ENCODE results near the gene ASRGL1. TPM values are rescaled to one million over a fixed set of nuclear protein-coding genes. Genes with fewer than 3 reads are reported as not detected.
"Not testable (repeated sequence)": the region's sequence is repeated elsewhere in the genome, so short reads cannot be mapped to it uniquely, and the experiment has no call there.

ASRGL1 gene
- total RNA-seq, 2 experiments from 2014 or later, result 7.7 to 8.2 TPM

- H3K4me1 Mint-ChIP-seq (ENCODE audit: low read depth); H3K27ac Mint-ChIP-seq; H3K4me3 Mint-ChIP-seq; H3K27me3 Mint-ChIP-seq; CTCF ChIA-PET; H3K9me3 Mint-ChIP-seq; DNase-seq; POLR2A ChIA-PET; H3K36me3 Mint-ChIP-seq: not testable (repeated sequence)
- intact Hi-C loops (cut with micrococcal nuclease), result loop anchor here (5.0 kb wide), 1 partner anchor 95 kb away; no protein-coding TSS in a partner anchor
Measured at GRCh38 chr11:62327541-62327940, 9.7 kb upstream of the ASRGL1 start.

DNA sequence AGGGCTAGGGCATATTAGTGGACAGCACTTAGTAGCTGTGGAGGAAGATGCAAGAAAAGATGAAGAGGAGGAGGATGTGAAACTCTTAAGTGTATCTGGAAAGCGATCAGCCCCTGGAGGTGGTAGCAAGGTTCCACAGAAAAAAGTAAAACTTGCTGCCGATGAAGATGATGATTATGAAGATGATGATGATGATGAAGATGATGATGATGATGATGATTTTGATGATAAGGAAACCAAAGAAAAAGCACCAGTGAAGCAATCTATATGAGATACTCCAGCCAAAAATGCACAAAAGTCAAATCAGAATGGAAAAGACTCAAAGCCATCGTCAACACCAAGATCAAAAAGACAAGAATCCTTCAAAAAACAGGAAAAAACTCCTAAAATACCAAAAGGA, 6.0 kb upstream of the ASRGL1 start:
- H3K4me3 Mint-ChIP-seq; POLR2A ChIA-PET; H3K4me1 Mint-ChIP-seq (ENCODE audit: low read depth); H3K27ac Mint-ChIP-seq; DNase-seq; H3K36me3 Mint-ChIP-seq; intact Hi-C loops (cut with micrococcal nuclease); H3K9me3 Mint-ChIP-seq; CTCF ChIA-PET: not testable (repeated sequence)
- peaks cover 11% of the 10 kb centered on the region for H3K27me3 Mint-ChIP-seq

- intact Hi-C loops (cut with micrococcal nuclease), result no loop called here
- Mint-ChIP-seq H3K4me3 (no peak overlapping the region), H3K9me3 (no peaks in the 10 kb centered on the region), H3K36me3 (no peaks in the 10 kb centered on the region), H3K4me1 (ENCODE audit: low read depth) (peaks cover 8% of the 10 kb centered on the region), H3K27ac (no peak overlapping the region), H3K27me3 (peaks cover 15% of the 10 kb centered on the region)
- CTCF ChIA-PET, result no interaction called here
- DNase-seq, result no peak
- POLR2A ChIA-PET, result no interaction called here
Measured at GRCh38 chr11:62333768-62334167, 3.5 kb upstream of the ASRGL1 start.

- H3K27me3 Mint-ChIP-seq; intact Hi-C loops (cut with micrococcal nuclease); H3K36me3 Mint-ChIP-seq; H3K9me3 Mint-ChIP-seq; H3K4me1 Mint-ChIP-seq (ENCODE audit: low read depth); H3K27ac Mint-ChIP-seq; DNase-seq: not testable (repeated sequence)
- peak overlapping the region; percentile 82 for H3K4me3 Mint-ChIP-seq
- ChIA-PET POLR2A (interaction anchor here (1.2 kb wide), 1 partner anchor 11 kb away, joined by 3 read pairs; no protein-coding TSS in a partner anchor), CTCF (interaction anchor here (0.9 to 3.3 kb wide), 4 partner anchors 12 to 87 kb away, joined by 3 to 12 read pairs (median 6); no protein-coding TSS in a partner anchor)
Measured at GRCh38 chr11:62336949-62337302, 322 bp upstream of the ASRGL1 start.

GRCh38 chr11:62338218-62338617, 970 bp downstream of the ASRGL1 start:
- Mint-ChIP-seq H3K9me3 (no peaks in the 10 kb centered on the region), H3K27me3 (peaks cover 4% of the 10 kb centered on the region), H3K4me3 (peak overlapping the region; percentile 82), H3K36me3 (no peaks in the 10 kb centered on the region), H3K27ac (no peak overlapping the region), H3K4me1 (ENCODE audit: low read depth) (peaks cover 8% of the 10 kb centered on the region)
- POLR2A ChIA-PET, result interaction anchor here (1.2 kb wide), 1 partner anchor 12 kb away, joined by 3 read pairs; no protein-coding TSS in a partner anchor
- intact Hi-C loops (cut with micrococcal nuclease), result no loop called here
- DNase-seq, result no peak
- CTCF ChIA-PET, result interaction anchor here (0.6 to 3.9 kb wide), 13 partner anchors 9 to 545 kb away, joined by 3 to 42 read pairs (median 4); partner anchors contain the start of gene EEF1G

DNA sequence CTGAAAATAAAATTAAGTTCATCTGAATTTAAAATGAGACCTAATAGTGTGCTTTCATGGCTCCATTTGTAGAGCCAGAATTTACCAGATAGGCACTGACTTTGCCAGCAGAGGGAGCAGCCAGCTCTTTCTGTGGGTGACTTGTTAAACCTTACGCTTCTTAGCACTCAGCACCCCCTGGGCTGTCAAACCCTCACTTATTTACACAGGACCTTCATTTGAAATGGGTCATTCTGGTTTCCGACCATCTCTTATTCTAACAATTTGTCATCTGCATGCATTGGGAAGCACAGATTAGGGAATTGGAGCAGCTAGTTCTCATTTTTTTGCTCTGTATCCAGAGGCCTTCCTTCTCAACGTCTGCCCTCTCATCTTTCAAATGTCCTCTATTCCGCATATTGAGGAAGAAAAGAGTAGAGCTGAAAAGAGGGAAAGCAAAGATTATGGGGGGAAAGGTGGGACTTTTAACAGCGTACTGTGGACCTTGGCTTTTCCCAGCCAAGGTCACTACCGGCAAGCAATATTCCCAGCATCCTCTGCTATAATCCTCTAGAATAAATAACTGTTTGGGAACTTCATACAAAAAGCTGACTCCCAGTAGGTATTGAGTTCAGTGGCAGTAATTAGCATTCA, 3.1 kb downstream of the ASRGL1 start:
- intact Hi-C loops (cut with micrococcal nuclease), result loop anchor here (1.0 kb wide), 1 partner anchor 38 kb away; no protein-coding TSS in a partner anchor
- Mint-ChIP-seq H3K36me3 (no peaks in the 10 kb centered on the region), H3K27ac (no peak overlapping the region), H3K27me3 (peaks cover 3% of the 10 kb centered on the region), H3K9me3 (no peaks in the 10 kb centered on the region), H3K4me3 (no peak overlapping the region), H3K4me1 (ENCODE audit: low read depth) (peaks cover 8% of the 10 kb centered on the region)
- CTCF ChIA-PET, result interaction anchor here (0.7 to 3.9 kb wide), 25 partner anchors 9 to 543 kb away, joined by 3 to 42 read pairs (median 4); no protein-coding TSS in a partner anchor
- peak; percentile 71 for DNase-seq
- POLR2A ChIA-PET, result interaction anchor here (0.6 kb wide), 1 partner anchor 217 kb away, joined by 3 read pairs; no protein-coding TSS in a partner anchor

DNA sequence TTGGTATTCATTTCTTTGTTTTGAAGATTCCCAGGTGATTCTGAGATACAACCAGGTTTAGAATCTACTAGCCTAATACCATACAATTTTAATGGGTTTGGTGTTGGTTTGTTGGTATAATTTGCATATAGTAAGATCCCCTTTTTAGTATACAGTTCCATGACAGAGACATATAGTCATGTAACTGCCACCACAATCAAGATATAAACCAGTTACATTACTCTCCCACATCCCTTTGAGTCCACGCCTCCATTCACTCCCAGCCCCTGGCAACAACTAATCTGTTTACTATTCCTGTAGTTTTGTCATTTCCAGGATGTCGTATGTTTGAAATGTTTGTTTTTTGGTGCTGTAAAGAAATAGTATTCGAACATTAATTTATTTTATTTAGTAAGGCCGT, 4.3 kb downstream of the ASRGL1 start:
- intact Hi-C loops (cut with micrococcal nuclease), result no loop called here
- no peak overlapping the region for H3K27ac Mint-ChIP-seq
- H3K4me3 Mint-ChIP-seq, result no peak overlapping the region
- ChIA-PET POLR2A (no interaction called here), CTCF (interaction anchor here (1.0 to 3.9 kb wide), 8 partner anchors 19 to 219 kb away, joined by 3 to 42 read pairs (median 6); no protein-coding TSS in a partner anchor)
- peaks cover 8% of the 10 kb centered on the region for H3K4me1 Mint-ChIP-seq (ENCODE audit: low read depth)
- peaks cover 3% of the 10 kb centered on the region for H3K27me3 Mint-ChIP-seq
- no peaks in the 10 kb centered on the region for H3K36me3 Mint-ChIP-seq
- no peak for DNase-seq
- no peaks in the 10 kb centered on the region for H3K9me3 Mint-ChIP-seq

DNA sequence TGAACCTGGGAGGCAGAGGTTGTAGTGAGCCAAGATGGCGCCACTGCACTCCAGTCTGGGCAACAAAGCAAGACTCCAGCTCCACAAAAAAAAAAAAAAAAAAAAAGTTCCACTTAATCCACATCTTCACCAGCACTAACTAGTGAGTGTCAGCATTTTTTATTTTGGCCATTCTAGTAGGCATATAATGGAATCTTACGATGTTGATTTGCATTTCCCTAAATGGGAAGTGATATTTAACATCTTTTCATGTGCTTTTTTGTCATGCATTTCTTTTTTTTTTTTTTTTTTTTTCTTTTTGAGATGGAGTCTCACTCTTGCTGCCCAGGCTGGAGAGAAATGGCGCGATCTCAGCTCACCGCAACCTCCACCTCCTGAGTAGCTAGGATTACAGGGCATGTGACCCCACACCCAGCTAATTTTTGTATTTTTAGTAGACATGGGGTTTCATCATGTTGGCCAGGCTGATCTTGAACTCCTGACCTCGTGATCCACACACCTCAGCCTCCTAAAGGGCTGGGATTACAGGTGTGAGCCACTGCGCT, 6.5 kb downstream of the ASRGL1 start:
- H3K36me3 Mint-ChIP-seq; intact Hi-C loops (cut with micrococcal nuclease); H3K27me3 Mint-ChIP-seq; POLR2A ChIA-PET; DNase-seq; H3K27ac Mint-ChIP-seq; H3K4me3 Mint-ChIP-seq; H3K4me1 Mint-ChIP-seq (ENCODE audit: low read depth); H3K9me3 Mint-ChIP-seq: not testable (repeated sequence)
- CTCF ChIA-PET, result interaction anchor here (0.6 to 1.7 kb wide), 2 partner anchors 34 to 209 kb away, joined by 3 to 6 read pairs; no protein-coding TSS in a partner anchor

- no peak overlapping the region for H3K27ac Mint-ChIP-seq
- no peaks in the 10 kb centered on the region for H3K27me3 Mint-ChIP-seq
- H3K9me3 Mint-ChIP-seq, result no peaks in the 10 kb centered on the region
- H3K4me1 Mint-ChIP-seq (ENCODE audit: low read depth), result no peaks in the 10 kb centered on the region
- no peaks in the 10 kb centered on the region for H3K36me3 Mint-ChIP-seq
- no peak overlapping the region for H3K4me3 Mint-ChIP-seq
- intact Hi-C loops (cut with micrococcal nuclease), result no loop called here
- POLR2A ChIA-PET, result no interaction called here
- CTCF ChIA-PET, result interaction anchor here (0.6 to 1.7 kb wide), 3 partner anchors 33 to 209 kb away, joined by 3 to 6 read pairs (median 3); no protein-coding TSS in a partner anchor
- no peak for DNase-seq
Measured at GRCh38 chr11:62344210-62344609, 7.0 kb downstream of the ASRGL1 start.

DNA sequence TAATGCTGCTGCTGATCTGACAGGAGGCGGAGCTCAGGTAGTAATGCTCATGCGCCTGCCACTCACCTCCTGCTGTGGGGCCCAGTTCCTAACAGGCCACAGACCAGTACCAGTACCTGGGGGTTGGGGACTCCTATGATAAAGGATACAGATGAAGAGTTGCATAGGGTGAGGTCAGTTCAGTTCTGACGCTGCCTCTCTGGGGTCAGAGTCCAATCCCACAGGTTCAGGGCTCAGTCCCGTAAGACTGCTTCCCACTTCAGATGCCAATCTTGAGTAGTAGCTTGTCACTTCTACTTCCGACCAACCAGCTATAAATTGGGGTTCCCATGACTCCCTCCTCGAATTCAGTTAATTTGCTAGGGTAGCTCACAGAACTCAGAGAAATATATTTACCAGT, 8.6 kb downstream of the ASRGL1 start:
- Mint-ChIP-seq H3K4me3 (no peak overlapping the region), H3K27me3 (no peaks in the 10 kb centered on the region), H3K36me3 (no peaks in the 10 kb centered on the region), H3K4me1 (ENCODE audit: low read depth) (no peaks in the 10 kb centered on the region), H3K27ac (no peak overlapping the region), H3K9me3 (no peaks in the 10 kb centered on the region)
- ChIA-PET POLR2A (no interaction called here), CTCF (no interaction called here)
- intact Hi-C loops (cut with micrococcal nuclease), result no loop called here
- DNase-seq, result no peak

DNA sequence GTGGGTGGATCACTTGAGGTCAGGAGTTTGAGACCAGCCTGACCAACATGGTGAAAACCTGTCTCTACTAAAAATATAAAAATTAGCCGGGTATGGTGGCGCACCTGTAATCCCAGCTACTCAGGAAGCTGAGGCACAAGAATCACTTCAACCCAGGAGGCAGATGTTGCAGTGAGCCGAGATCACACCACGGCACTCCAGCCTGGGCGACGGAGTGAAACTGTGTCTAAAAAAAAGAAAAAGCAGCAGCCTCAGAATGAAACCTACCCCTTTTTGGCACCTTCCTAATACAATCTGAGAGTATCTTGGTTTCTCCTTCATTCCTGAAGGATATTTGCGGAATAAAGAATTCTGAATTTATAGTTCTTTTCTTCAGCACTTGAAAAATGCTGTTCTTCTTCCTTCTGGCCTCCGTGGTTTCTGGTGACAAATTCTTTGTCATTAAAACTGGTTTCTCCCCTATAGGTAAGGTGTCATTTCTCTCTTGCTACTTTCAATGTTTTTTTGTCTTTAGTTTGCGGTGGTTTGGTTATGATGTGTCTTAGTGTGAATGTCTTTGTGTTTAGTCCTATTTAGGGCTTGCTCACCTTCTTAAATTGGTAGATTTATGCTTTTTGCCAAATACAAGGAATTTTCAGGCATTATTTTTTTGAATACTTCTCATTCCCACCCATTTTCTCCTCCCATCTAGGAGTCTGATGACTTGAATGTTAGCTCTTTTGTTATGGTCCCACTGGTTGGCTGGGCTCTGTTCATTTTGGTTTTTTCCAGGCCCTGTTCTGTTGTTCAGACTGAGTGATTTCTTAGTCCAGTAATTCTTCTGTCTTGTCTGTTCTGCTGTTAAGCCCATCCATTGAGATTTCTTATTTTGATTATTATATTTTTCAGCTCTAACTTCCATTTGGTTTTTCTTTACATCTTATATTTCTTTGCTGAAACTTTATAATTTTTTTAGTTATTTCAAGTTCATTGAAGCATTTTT, 15.4 kb downstream of the ASRGL1 start:
- DNase-seq, result peak; percentile 15
- H3K9me3 Mint-ChIP-seq, result no peaks in the 10 kb centered on the region
- H3K36me3 Mint-ChIP-seq, result no peaks in the 10 kb centered on the region
- ChIA-PET POLR2A (interaction anchor here (0.9 kb wide), 1 partner anchor 216 kb away, joined by 4 read pairs; no protein-coding TSS in a partner anchor), CTCF (interaction anchor here (0.9 kb wide), 1 partner anchor 13 kb away, joined by 4 read pairs; no protein-coding TSS in a partner anchor)
- H3K27ac Mint-ChIP-seq, result peak overlapping the region; percentile 10
- H3K27me3 Mint-ChIP-seq, result no peaks in the 10 kb centered on the region
- intact Hi-C loops (cut with micrococcal nuclease), result no loop called here
- peaks cover 10% of the 10 kb centered on the region for H3K4me1 Mint-ChIP-seq (ENCODE audit: low read depth)
- no peak overlapping the region for H3K4me3 Mint-ChIP-seq

- Mint-ChIP-seq H3K27me3 (no peaks in the 10 kb centered on the region), H3K36me3 (peaks cover 4% of the 10 kb centered on the region), H3K27ac (no peak overlapping the region), H3K4me3 (no peak overlapping the region), H3K4me1 (ENCODE audit: low read depth) (peaks cover 10% of the 10 kb centered on the region), H3K9me3 (no peaks in the 10 kb centered on the region)
- POLR2A ChIA-PET, result no interaction called here
- CTCF ChIA-PET, result no interaction called here
- intact Hi-C loops (cut with micrococcal nuclease), result no loop called here
- no peak for DNase-seq
Measured at GRCh38 chr11:62353841-62354240, 16.6 kb downstream of the ASRGL1 start.

Data from activated CD4-positive, alpha-beta memory T cell treated with anti-CD3 and anti-CD28 coated beads for 36 hours (primary cell).